ENCODE measurements around the gene MAP3K21.

Gene MAP3K21

GRCh38 chr1:233343262-233343661, 15.7 kb downstream of the MAP3K21 start:
- no peaks in the 10 kb centered on the region for H3K79me1 ChIP-seq (ENCODE audit: low read length)
- no peaks in the 10 kb centered on the region for H3K9me3 ChIP-seq (ENCODE audit: insufficient read depth, low read depth, low read length)
- H3K23ac ChIP-seq (ENCODE audit: low read length): no peak overlapping the region
- H2BK5ac ChIP-seq (ENCODE audit: low read depth, low read length, poor library complexity): no peak overlapping the region
- H3K4me1 ChIP-seq (ENCODE audit: control insufficient read depth in 1 of 2, insufficient read depth in 2 of 2, low read length in 2 of 2): peaks cover 0 to 1% of the 10 kb centered on the region in 2 experiments
- no peak overlapping the region for H4K91ac ChIP-seq (ENCODE audit: low read depth, low read length)
- DNase-seq: no peak
- no peak overlapping the region for H3K9ac ChIP-seq (ENCODE audit: low read length)
- no peak overlapping the region for H3K4me2 ChIP-seq (ENCODE audit: low read length)
- H3K79me2 ChIP-seq (ENCODE audit: control insufficient read depth, insufficient read depth, low read length, poor library complexity): no peaks in the 10 kb centered on the region
- H3K14ac ChIP-seq (ENCODE audit: low read length): no peak overlapping the region
- H3K27me3 ChIP-seq (ENCODE audit: insufficient read depth, low read length): no peaks in the 10 kb centered on the region
- H4K8ac ChIP-seq (ENCODE audit: low read depth, low read length): no peak overlapping the region
- H2BK12ac ChIP-seq (ENCODE audit: low read length): no peak overlapping the region
- H3K4ac ChIP-seq (ENCODE audit: low read depth, low read length): no peak overlapping the region
- WGBS (ENCODE audit: extremely low coverage, insufficient coverage, insufficient read length): no CpG with 5 or more reads among the region's 1 CpG
- H3K36me3 ChIP-seq (ENCODE audit: control insufficient read depth in 1 of 2, insufficient read depth in 2 of 2, low read length in 2 of 2): no peaks in the 10 kb centered on the region
- H3K4me3 ChIP-seq (ENCODE audit: low read depth, low read length): no peak overlapping the region
- H3K18ac ChIP-seq (ENCODE audit: low read length): no peak overlapping the region
- no peak overlapping the region for H2BK120ac ChIP-seq (ENCODE audit: insufficient read depth, low read length, poor library complexity)
- no peak overlapping the region for H4K12ac ChIP-seq (ENCODE audit: low read depth, low read length)
- H2AK5ac ChIP-seq (ENCODE audit: low read length): no peak overlapping the region
- H2AFZ ChIP-seq (ENCODE audit: insufficient read depth, low read length, poor library complexity): no peak overlapping the region
- H3K27ac ChIP-seq (ENCODE audit: low read depth, low read length): no peak overlapping the region

DNA sequence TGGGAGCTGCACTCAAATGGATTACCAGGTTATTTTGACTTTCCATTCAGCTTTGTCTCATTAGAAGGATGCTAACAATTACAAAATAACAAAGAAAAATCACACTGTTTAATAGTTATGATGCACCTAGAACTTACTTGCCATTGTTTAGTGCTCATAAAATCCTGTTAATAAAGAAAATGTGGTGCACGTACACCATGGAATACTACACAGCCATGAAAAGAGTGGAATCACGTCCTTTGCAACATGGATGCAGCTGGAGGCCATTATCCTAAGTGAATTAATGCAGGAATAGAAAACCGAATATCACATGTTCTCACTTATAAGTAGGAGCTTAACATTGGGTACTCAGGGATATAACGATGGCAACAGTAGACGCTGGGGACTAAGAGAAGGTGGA, 19.8 kb downstream of the MAP3K21 start:
- H2BK5ac ChIP-seq (ENCODE audit: low read depth, low read length, poor library complexity): no peak overlapping the region
- no peak overlapping the region for H3K4me3 ChIP-seq (ENCODE audit: low read depth, low read length)
- H3K79me1 ChIP-seq (ENCODE audit: low read length): no peaks in the 10 kb centered on the region
- H3K4me1 ChIP-seq (ENCODE audit: control insufficient read depth in 1 of 2, insufficient read depth in 2 of 2, low read length in 2 of 2): no peaks in the 10 kb centered on the region
- H2AK5ac ChIP-seq (ENCODE audit: low read length): no peak overlapping the region
- no peak overlapping the region for H2BK12ac ChIP-seq (ENCODE audit: low read length)
- no peak overlapping the region for H3K14ac ChIP-seq (ENCODE audit: low read length)
- no peak overlapping the region for H3K23ac ChIP-seq (ENCODE audit: low read length)
- H3K9ac ChIP-seq (ENCODE audit: low read length): no peak overlapping the region
- no peaks in the 10 kb centered on the region for H3K9me3 ChIP-seq (ENCODE audit: insufficient read depth, low read depth, low read length)
- no peak overlapping the region for H3K4ac ChIP-seq (ENCODE audit: low read depth, low read length)
- no peak overlapping the region for H3K27ac ChIP-seq (ENCODE audit: low read depth, low read length)
- H3K79me2 ChIP-seq (ENCODE audit: control insufficient read depth, insufficient read depth, low read length, poor library complexity): no peaks in the 10 kb centered on the region
- no peak overlapping the region for H2BK120ac ChIP-seq (ENCODE audit: insufficient read depth, low read length, poor library complexity)
- H2AFZ ChIP-seq (ENCODE audit: insufficient read depth, low read length, poor library complexity): no peak overlapping the region
- H3K27me3 ChIP-seq (ENCODE audit: insufficient read depth, low read length): no peaks in the 10 kb centered on the region
- H3K18ac ChIP-seq (ENCODE audit: low read length): no peak overlapping the region
- no peak overlapping the region for H3K4me2 ChIP-seq (ENCODE audit: low read length)
- no CpG with 5 or more reads among the region's 5 CpGs for WGBS (ENCODE audit: extremely low coverage, insufficient coverage, insufficient read length)
- H4K91ac ChIP-seq (ENCODE audit: low read depth, low read length): no peak overlapping the region
- no peaks in the 10 kb centered on the region for H3K36me3 ChIP-seq (ENCODE audit: control insufficient read depth in 1 of 2, insufficient read depth in 2 of 2, low read length in 2 of 2)
- H4K8ac ChIP-seq (ENCODE audit: low read depth, low read length): no peak overlapping the region
- no peak for DNase-seq
- H4K12ac ChIP-seq (ENCODE audit: low read depth, low read length): no peak overlapping the region

DNA sequence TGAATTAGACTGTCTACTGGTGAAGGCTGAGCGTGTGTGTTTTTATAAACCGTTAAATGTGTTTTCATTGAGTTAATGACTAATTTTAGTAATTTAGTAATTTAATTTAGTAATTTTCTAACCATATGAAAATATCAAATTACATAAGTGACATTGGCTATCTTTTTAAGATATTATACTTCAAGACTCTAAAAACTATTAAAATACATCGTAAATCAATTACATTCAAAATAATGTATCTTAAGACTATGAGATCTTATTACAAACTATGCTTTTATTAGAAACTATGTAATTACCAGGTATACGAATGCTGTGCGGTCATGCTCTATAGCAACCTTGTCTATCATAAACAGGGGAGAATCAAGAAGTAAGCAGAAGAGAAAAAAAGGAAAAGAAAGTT, 21.6 kb downstream of the MAP3K21 start:
- no peaks in the 10 kb centered on the region for H3K79me1 ChIP-seq (ENCODE audit: low read length)
- no peak overlapping the region for H3K4ac ChIP-seq (ENCODE audit: low read depth, low read length)
- H2BK120ac ChIP-seq (ENCODE audit: insufficient read depth, low read length, poor library complexity): no peak overlapping the region
- H2BK5ac ChIP-seq (ENCODE audit: low read depth, low read length, poor library complexity): no peak overlapping the region
- H3K4me3 ChIP-seq (ENCODE audit: low read depth, low read length): no peak overlapping the region
- no peak overlapping the region for H4K12ac ChIP-seq (ENCODE audit: low read depth, low read length)
- no peak overlapping the region for H2AFZ ChIP-seq (ENCODE audit: insufficient read depth, low read length, poor library complexity)
- H3K18ac ChIP-seq (ENCODE audit: low read length): no peak overlapping the region
- no peak overlapping the region for H3K4me2 ChIP-seq (ENCODE audit: low read length)
- no peak overlapping the region for H3K14ac ChIP-seq (ENCODE audit: low read length)
- no peaks in the 10 kb centered on the region for H3K36me3 ChIP-seq (ENCODE audit: control insufficient read depth in 1 of 2, insufficient read depth in 2 of 2, low read length in 2 of 2)
- no peak overlapping the region for H2AK5ac ChIP-seq (ENCODE audit: low read length)
- no peaks in the 10 kb centered on the region for H3K9me3 ChIP-seq (ENCODE audit: insufficient read depth, low read depth, low read length)
- H2BK12ac ChIP-seq (ENCODE audit: low read length): no peak overlapping the region
- no peak for DNase-seq
- no peak overlapping the region for H4K8ac ChIP-seq (ENCODE audit: low read depth, low read length)
- no peaks in the 10 kb centered on the region for H3K4me1 ChIP-seq (ENCODE audit: control insufficient read depth in 1 of 2, insufficient read depth in 2 of 2, low read length in 2 of 2)
- no peaks in the 10 kb centered on the region for H3K79me2 ChIP-seq (ENCODE audit: control insufficient read depth, insufficient read depth, low read length, poor library complexity)
- no peak overlapping the region for H3K23ac ChIP-seq (ENCODE audit: low read length)
- H3K27me3 ChIP-seq (ENCODE audit: insufficient read depth, low read length): no peaks in the 10 kb centered on the region
- no CpG with 5 or more reads among the region's 5 CpGs for WGBS (ENCODE audit: extremely low coverage, insufficient coverage, insufficient read length)
- no peak overlapping the region for H3K27ac ChIP-seq (ENCODE audit: low read depth, low read length)
- H4K91ac ChIP-seq (ENCODE audit: low read depth, low read length): no peak overlapping the region
- H3K9ac ChIP-seq (ENCODE audit: low read length): no peak overlapping the region

DNA sequence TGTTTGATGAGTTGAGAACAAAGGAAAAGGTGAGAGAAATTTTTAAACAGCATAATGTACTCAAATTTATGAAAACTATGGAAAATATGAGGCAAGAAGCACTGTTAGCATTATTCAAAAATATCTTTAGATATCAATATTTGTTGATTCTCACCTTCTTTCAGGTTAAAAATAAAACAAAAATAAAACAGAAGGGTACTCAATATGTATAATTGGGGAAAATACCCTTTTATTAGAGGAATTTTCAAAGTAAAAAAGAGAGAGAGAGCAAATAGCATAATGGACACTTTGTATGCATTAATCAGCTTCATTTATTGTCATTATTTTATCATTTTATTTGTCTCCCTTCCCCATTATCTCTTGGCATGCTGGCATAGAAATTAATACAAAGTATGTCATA, 27.5 kb downstream of the MAP3K21 start:
- Histone ChIP-seq H2BK12ac (ENCODE audit: low read length) (no peak overlapping the region), H3K4me1 (ENCODE audit: control insufficient read depth in 1 of 2, insufficient read depth in 2 of 2, low read length in 2 of 2) (no peaks in the 10 kb centered on the region), H3K23ac (ENCODE audit: low read length) (no peak overlapping the region), H3K27ac (ENCODE audit: low read depth, low read length) (no peak overlapping the region), H3K4me3 (ENCODE audit: low read depth, low read length) (no peak overlapping the region), H2AK5ac (ENCODE audit: low read length) (no peak overlapping the region), H3K9me3 (ENCODE audit: insufficient read depth, low read depth, low read length) (no peaks in the 10 kb centered on the region), H4K12ac (ENCODE audit: low read depth, low read length) (no peak overlapping the region), H2AFZ (ENCODE audit: insufficient read depth, low read length, poor library complexity) (no peak overlapping the region), H4K91ac (ENCODE audit: low read depth, low read length) (no peak overlapping the region), H4K8ac (ENCODE audit: low read depth, low read length) (no peak overlapping the region), H3K4me2 (ENCODE audit: low read length) (no peak overlapping the region), H3K18ac (ENCODE audit: low read length) (no peak overlapping the region), H3K14ac (ENCODE audit: low read length) (no peak overlapping the region), H3K9ac (ENCODE audit: low read length) (no peak overlapping the region), H3K27me3 (ENCODE audit: insufficient read depth, low read length) (no peaks in the 10 kb centered on the region), H3K4ac (ENCODE audit: low read depth, low read length) (no peak overlapping the region), H3K79me1 (ENCODE audit: low read length) (no peaks in the 10 kb centered on the region), H3K36me3 (ENCODE audit: control insufficient read depth in 1 of 2, insufficient read depth in 2 of 2, low read length in 2 of 2) (no peaks in the 10 kb centered on the region), H2BK5ac (ENCODE audit: low read depth, low read length, poor library complexity) (no peak overlapping the region), H2BK120ac (ENCODE audit: insufficient read depth, low read length, poor library complexity) (no peak overlapping the region), H3K79me2 (ENCODE audit: control insufficient read depth, insufficient read depth, low read length, poor library complexity) (no peaks in the 10 kb centered on the region)
- DNase-seq: no peak
